Activated T-helper 2 cell treated with anti-CD3 and anti-CD28 coated beads, Interferon-gamma antibody, Interleukin-2, Interleukin-4, amounts not matched to agents 10 μg/mL and 5 μg/mL and 100 μg/mL, durations not matched to agents 14 hours and 24 hours and 36 hours (primary cell): Measurements from ENCODE around the gene CDH2. TPM values are rescaled to one million over a fixed set of nuclear protein-coding genes. Genes with fewer than 3 reads are reported as not detected.

Experiments
- DNase-seq: peaks from one replicate; pipeline ENCODE4 v3.0.0; 2021; ENCODE audit warnings: low spot score
- H3K27ac Mint-ChIP-seq: one replicate; pipeline ENCODE4 v1.8.0; 2021; ENCODE audit warnings: mixed read lengths
- H3K27me3 Mint-ChIP-seq: one replicate; pipeline ENCODE4 v1.8.0; 2021; ENCODE audit warnings: low read depth, mixed read lengths
- H3K36me3 Mint-ChIP-seq: one replicate; pipeline ENCODE4 v1.8.0; 2021; ENCODE audit warnings: low read depth, mixed read lengths
- H3K4me1 Mint-ChIP-seq: one replicate; pipeline ENCODE4 v1.8.0; 2021; ENCODE audit warnings: low read depth, mixed read lengths
- H3K4me3 Mint-ChIP-seq: one replicate; pipeline ENCODE4 v1.8.0; 2021; ENCODE audit warnings: low read depth, mild to moderate bottlenecking, moderate library complexity, mixed read lengths
- H3K9me3 Mint-ChIP-seq: one replicate; pipeline ENCODE4 v1.8.0; 2021; ENCODE audit warnings: mixed read lengths
- intact Hi-C: fragments of 100-400 bp; cut with micrococcal nuclease; formaldehyde crosslinking; loops from one replicate; pipeline ENCODE4 v1.15.1; 2023
- total RNA-seq: library from RNA; stranded (reverse); gene quantifications from 2 replicates; pipeline ENCODE4 v1.2.3, GENCODE V29; 2022

The CDH2 gene
- total RNA-seq, 1 donor from 2014 or later = not detected

DNA sequence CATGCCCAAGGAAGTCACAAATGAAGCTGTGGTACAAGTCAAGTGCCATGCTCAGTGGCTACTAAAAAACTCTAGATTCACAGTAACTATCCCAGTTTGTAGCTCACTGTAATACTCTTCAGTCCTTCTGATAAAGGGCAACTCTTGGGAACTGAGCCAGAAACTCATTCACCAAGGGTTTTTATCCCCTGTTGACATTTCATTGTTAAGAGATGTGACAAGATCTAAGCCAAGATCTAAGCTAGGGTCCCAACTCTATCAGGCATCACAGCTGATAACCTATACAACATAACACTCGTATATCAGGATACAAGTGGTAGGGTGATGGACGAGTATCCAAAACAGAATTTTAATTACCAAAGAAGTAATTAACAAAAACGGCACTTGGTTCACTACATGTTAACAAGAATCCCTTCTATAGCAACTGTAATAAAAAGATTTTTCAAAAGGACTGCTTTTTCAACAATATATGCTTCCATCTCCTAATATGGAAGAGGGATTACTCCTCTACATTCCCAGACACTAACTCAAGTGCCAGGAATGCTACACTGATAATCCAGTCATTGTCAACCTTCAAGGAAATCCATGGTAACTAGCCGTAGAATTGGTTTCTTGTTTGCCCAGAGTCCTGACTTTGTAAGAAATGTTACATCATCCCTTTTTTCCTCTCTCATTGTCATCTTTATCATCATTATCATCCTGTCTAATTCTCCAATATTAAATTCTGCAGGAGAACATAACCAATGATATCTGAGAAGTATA is 111.7 kb downstream of the CDH2 start:
- H3K9me3 Mint-ChIP-seq = peaks cover 41% of the 10 kb centered on the region
- intact Hi-C loops = no loop called here

DNA sequence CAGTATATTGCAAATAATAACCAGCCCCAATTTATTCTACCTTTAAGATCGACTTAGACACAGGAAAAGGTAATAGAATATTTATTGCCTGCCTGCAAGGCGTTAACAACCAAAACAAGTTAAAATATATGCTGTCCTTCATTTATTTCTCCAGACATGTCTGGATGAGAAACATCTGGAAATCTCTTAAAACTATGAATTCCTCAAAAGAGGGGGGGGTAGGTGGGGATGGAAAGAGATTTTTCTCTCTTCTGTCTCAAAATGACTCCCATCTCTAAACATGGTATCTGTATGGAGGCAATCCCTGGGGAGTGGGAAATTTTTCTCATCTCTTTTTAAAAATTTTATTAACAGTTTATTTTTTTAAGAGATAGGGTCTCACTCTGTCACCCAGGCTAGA is 113.0 kb downstream of the CDH2 start:
- H3K36me3 Mint-ChIP-seq = no peaks in the 10 kb centered on the region
- H3K4me1 Mint-ChIP-seq = no peaks in the 10 kb centered on the region
- DNase-seq = no peak
- no peak overlapping the region for H3K4me3 Mint-ChIP-seq
- no peaks in the 10 kb centered on the region for H3K27me3 Mint-ChIP-seq
- no peak overlapping the region for H3K27ac Mint-ChIP-seq
- H3K9me3 Mint-ChIP-seq = peaks cover 42% of the 10 kb centered on the region
- intact Hi-C loops = no loop called here

More for the DNA sequence above, 111.7 kb downstream of the CDH2 start:
- Mint-ChIP-seq H3K27me3 (no peaks in the 10 kb centered on the region), H3K36me3 (no peaks in the 10 kb centered on the region), H3K4me3 (no peak overlapping the region), H3K4me1 (no peaks in the 10 kb centered on the region), H3K27ac (no peak overlapping the region)
- no peak for DNase-seq

DNA sequence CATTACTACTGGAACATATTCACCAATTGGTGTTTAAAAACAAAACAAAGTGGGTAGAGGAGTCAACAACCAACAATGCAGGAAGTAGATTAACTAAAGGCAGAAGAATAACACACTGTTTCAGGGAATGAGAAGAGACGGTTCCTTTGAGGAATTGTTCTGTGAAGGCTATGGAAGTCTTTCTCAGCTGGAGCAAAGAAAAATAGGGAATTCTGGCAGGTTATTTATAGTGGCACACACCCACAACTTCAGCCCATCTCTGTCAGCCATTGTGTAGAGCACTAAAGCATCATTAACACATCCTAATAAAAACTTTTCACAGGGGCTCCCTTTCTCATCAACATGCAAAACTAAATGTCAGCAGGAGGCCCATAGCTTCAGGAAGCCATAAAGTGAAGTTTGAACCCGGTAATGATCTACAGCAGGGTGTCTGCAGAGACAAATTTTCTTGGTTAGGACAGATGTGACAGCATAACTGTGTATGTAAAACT is 113.6 kb downstream of the CDH2 start:
- intact Hi-C loops = no loop called here
- H3K36me3 Mint-ChIP-seq = no peaks in the 10 kb centered on the region
- H3K27me3 Mint-ChIP-seq = no peaks in the 10 kb centered on the region

DNA sequence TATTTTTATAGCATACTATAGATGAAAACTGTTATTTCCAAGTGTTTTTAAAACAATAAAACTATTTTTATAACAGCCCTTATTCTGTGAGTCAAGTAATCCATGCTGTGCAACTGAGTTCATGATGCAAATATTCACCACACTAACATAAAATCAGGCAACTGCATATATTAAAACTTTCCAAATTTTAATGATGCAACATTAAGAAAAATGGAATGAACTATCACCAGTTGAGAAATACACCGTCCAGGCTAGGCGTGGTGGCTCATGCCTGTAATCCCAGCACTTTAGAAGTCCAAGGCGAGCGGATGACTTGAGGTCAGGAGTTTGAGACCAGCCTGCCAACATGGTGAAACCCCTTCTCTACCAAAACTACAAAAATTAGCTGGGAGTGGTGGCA is 114.5 kb downstream of the CDH2 start:
- Mint-ChIP-seq H3K27me3 (no peaks in the 10 kb centered on the region), H3K36me3 (no peaks in the 10 kb centered on the region), H3K27ac (no peak overlapping the region), H3K4me3 (no peak overlapping the region), H3K4me1 (no peaks in the 10 kb centered on the region), H3K9me3 (peaks cover 35% of the 10 kb centered on the region)
- intact Hi-C loops = no loop called here
- DNase-seq = no peak

More for the DNA sequence above, 113.6 kb downstream of the CDH2 start:
- H3K9me3 Mint-ChIP-seq = peaks cover 42% of the 10 kb centered on the region
- no peaks in the 10 kb centered on the region for H3K4me1 Mint-ChIP-seq
- no peak for DNase-seq
- no peak overlapping the region for H3K27ac Mint-ChIP-seq
- no peak overlapping the region for H3K4me3 Mint-ChIP-seq

DNA sequence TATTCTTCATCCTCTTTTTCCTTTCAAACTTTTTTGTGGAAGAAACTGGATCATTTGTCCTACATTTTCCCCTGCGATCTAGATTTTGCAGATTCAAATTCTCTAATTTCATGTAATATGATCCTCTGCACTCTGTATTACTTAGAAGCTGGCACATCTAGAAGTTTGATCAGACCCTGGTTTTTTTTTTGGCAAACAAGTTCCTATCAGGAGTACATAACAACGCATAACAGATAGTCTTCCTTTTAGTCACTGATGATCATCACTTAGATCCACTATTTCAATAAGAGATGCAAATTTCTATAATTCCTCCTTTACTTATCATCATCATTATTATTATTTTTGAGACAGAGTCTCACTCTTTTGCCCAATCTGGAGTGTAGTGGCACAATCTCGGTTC is 117.1 kb downstream of the CDH2 start:
- no peak for DNase-seq
- intact Hi-C loops = no loop called here
- Mint-ChIP-seq H3K4me1 (no peaks in the 10 kb centered on the region), H3K27me3 (no peaks in the 10 kb centered on the region), H3K27ac (no peak overlapping the region), H3K9me3 (peaks cover 23% of the 10 kb centered on the region), H3K4me3 (no peak overlapping the region), H3K36me3 (no peaks in the 10 kb centered on the region)

DNA sequence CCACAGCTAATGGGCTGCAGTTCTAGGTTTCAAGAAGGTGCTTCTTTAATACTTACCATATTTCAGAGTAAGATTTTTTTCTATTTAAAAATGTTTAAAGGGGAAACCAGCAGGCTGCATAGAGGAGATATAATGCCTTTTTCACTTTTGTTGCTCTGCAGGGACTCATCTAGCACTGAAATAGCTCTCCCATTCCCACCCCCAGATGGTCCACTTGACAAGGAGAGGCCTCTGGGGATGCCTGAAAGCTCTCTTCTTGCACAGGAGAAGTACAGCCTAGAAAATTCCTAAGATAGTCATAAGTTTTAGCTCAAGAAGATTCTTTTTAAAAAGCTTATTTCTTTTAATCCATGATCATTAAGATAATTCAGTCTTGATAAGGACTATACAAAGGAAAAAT is 126.4 kb downstream of the CDH2 start:
- H3K4me3 Mint-ChIP-seq = no peak overlapping the region
- no peaks in the 10 kb centered on the region for H3K36me3 Mint-ChIP-seq
- H3K9me3 Mint-ChIP-seq = no peaks in the 10 kb centered on the region
- H3K27ac Mint-ChIP-seq = no peak overlapping the region
- H3K27me3 Mint-ChIP-seq = no peaks in the 10 kb centered on the region
- H3K4me1 Mint-ChIP-seq = no peaks in the 10 kb centered on the region
- intact Hi-C loops = no loop called here
- DNase-seq = no peak

DNA sequence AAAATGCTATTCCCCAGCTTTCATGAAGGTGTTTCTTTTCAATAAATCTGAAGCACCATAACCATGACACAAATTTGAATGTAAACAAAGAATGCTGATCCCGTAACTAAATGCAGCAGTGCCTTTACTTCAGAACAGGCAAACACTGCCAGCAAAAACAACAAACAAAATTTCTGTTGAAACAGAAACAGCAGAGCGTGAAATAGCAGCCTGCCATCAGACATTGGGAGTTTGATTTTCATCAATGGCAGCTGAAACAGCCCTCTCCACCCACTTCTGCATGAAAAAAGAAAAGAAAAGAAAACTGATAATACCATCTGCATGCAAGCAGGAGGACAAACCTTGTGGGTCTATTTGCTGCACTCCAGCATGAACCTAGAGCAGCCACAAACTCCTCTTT is 128.3 kb downstream of the CDH2 start:
- peaks cover 4% of the 10 kb centered on the region for H3K9me3 Mint-ChIP-seq
- intact Hi-C loops = no loop called here
- no peaks in the 10 kb centered on the region for H3K36me3 Mint-ChIP-seq
- no peak for DNase-seq
- no peaks in the 10 kb centered on the region for H3K27me3 Mint-ChIP-seq
- no peaks in the 10 kb centered on the region for H3K4me1 Mint-ChIP-seq
- H3K4me3 Mint-ChIP-seq = no peak overlapping the region
- no peak overlapping the region for H3K27ac Mint-ChIP-seq

DNA sequence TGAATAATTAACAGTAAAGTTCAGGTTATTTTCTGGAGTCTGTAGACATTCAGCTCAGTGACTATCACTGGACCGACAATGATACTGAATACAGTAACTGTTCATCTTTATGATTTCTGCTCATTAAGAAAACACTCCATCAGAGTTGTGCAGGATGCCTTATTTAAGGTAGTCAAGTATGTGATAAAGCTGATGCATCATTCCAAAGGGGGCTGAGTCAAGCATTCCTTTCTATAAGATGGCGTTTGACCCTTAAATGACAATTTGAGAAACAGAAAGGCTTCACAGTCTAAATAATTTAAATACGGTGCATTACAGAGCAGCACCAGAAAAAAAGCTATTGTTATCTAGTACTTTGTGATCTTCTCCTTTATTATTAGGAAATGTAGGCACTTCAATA is 131.1 kb downstream of the CDH2 start:
- no peak overlapping the region for H3K4me3 Mint-ChIP-seq
- intact Hi-C loops = no loop called here
- no peaks in the 10 kb centered on the region for H3K27me3 Mint-ChIP-seq
- no peak for DNase-seq
- H3K36me3 Mint-ChIP-seq = no peaks in the 10 kb centered on the region
- peaks cover 4% of the 10 kb centered on the region for H3K9me3 Mint-ChIP-seq
- H3K27ac Mint-ChIP-seq = no peak overlapping the region
- H3K4me1 Mint-ChIP-seq = no peaks in the 10 kb centered on the region

DNA sequence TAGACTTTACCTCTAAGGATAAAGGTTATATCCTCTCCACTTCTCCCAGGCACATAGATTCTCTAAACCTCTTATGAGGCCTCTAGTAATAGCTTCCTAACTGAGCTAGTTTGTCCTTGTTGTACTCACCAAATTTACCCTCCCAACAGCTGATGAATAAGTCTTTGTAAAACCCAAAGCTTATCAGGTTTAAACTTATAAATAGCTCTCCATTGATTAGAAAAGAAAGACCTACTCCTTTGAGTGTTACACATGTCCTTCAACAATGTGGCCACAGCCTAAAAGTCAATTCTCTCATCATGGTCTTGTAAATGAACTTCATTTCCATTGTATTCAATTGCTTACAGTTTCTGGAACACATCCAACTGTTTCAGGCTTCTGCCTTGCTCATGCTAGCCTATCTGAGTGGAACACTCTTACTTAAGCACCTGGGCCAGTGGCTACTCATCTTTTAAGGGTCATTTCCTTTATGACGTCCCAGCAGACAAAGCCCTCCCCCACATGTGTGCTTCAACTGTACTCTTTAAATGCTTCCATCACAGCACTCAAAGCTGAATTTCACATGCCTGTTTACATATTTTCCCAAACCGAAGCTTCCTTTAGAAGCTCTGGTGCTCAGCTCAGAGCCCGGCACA is 131.6 kb downstream of the CDH2 start:
- peaks cover 4% of the 10 kb centered on the region for H3K9me3 Mint-ChIP-seq
- intact Hi-C loops = no loop called here
- no peak for DNase-seq
- H3K4me1 Mint-ChIP-seq = no peaks in the 10 kb centered on the region
- no peak overlapping the region for H3K4me3 Mint-ChIP-seq
- H3K27me3 Mint-ChIP-seq = no peaks in the 10 kb centered on the region
- no peak overlapping the region for H3K27ac Mint-ChIP-seq
- no peaks in the 10 kb centered on the region for H3K36me3 Mint-ChIP-seq

DNA sequence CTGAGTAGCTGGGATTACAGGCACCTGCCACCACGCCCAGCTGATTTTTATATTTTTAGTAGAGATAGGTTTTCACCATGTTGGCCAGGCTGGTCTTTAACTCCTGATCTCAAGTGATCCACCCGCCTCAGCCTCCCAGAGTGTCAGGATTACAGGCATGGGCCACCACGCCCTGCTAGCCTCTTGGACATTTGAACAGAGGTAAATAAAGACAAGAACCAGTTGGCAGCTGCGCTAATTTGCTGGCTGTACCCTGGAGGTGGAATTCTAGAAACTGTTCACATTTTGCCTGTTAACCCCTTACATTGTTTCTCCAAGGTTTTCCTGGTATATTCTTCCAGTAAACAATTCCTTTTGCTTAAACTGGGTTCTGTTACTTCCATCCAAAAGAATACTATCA is 132.9 kb downstream of the CDH2 start:
- DNase-seq = no peak
- Mint-ChIP-seq H3K4me1 (no peaks in the 10 kb centered on the region), H3K27ac (no peak overlapping the region), H3K9me3 (peaks cover 6% of the 10 kb centered on the region), H3K36me3 (no peaks in the 10 kb centered on the region), H3K4me3 (no peak overlapping the region), H3K27me3 (no peaks in the 10 kb centered on the region)
- intact Hi-C loops = no loop called here

DNA sequence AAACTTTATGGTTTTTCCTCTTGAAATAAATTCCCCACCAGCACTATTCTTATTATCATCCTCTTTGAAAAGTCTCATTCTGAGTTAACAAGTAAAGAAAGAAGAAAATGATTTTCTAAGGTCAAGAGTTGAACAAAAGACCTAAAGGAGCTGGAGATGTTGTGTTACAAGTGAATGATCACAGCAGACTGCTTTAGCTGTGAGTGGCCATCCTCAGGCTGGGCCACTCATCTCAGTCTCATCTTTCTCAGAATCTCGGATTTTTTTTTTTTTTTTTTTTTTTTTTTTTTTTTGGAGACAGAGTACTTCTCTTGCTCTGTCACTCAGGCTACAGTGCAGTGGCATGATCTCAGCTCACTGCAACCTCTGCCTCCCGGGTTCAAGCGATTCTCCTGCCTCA is 133.3 kb downstream of the CDH2 start:
- Mint-ChIP-seq H3K9me3 (peaks cover 10% of the 10 kb centered on the region), H3K36me3 (no peaks in the 10 kb centered on the region), H3K4me3 (no peak overlapping the region), H3K4me1 (no peaks in the 10 kb centered on the region), H3K27ac (no peak overlapping the region), H3K27me3 (no peaks in the 10 kb centered on the region)
- intact Hi-C loops = no loop called here
- no peak for DNase-seq

DNA sequence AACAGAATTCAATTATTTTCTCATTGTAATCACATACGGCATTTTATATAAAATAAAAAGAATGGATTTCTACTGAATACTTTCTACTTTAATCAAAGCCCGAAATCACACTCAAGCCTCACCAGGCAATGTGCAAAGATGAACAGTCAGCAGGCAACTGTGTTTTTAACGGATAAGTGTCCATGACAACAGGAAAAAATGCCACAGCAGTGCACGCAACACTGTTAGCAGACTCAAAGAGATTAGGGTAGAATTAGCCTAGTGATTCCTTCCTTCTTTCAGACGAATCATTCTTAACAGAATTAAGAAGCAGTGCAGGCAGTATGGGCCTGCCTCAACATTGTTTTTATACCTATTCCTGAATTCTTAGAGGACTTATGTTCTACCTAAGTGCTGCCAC is 135.6 kb downstream of the CDH2 start:
- peaks cover 11% of the 10 kb centered on the region for H3K9me3 Mint-ChIP-seq
- no peaks in the 10 kb centered on the region for H3K4me1 Mint-ChIP-seq
- no peak overlapping the region for H3K4me3 Mint-ChIP-seq
- H3K27ac Mint-ChIP-seq = no peak overlapping the region
- no peaks in the 10 kb centered on the region for H3K36me3 Mint-ChIP-seq
- intact Hi-C loops = no loop called here
- H3K27me3 Mint-ChIP-seq = no peaks in the 10 kb centered on the region
- DNase-seq = no peak

DNA sequence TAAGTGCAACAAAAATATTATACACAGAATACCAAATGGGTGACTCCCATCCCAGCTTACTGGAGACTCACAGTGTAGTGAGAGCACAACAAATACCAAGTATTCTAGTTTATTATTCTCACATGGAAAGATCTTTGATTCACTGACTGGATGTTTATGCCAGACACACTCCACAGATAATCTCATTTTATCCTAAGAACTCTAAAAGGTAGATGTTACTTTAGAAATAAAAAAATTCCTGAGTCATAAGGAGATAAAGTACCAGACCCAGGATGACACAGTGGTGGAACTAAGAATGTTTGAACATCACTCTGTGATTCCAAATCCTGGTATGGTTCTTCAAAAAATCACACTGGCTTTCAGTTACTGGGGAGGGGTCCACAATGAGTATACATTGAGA is 136.2 kb downstream of the CDH2 start:
- intact Hi-C loops = no loop called here
- no peaks in the 10 kb centered on the region for H3K4me1 Mint-ChIP-seq

More for the DNA sequence above, 136.2 kb downstream of the CDH2 start:
- H3K27me3 Mint-ChIP-seq = no peaks in the 10 kb centered on the region
- H3K4me3 Mint-ChIP-seq = no peak overlapping the region
- peaks cover 11% of the 10 kb centered on the region for H3K9me3 Mint-ChIP-seq
- no peaks in the 10 kb centered on the region for H3K36me3 Mint-ChIP-seq
- no peak overlapping the region for H3K27ac Mint-ChIP-seq
- DNase-seq = no peak
